GM12878 (cell line): ENCODE data around the gene MSH5.

Experiments used
- CEBPB ChIP-seq, 2 experiments: fragments of 150-350 bp in 1 of 2; IDR thresholded peaks; 2 replicates each; pipeline ENCODE4 v1.6.1; 2012 to 2014; ENCODE audit warnings: low read depth in 2 of 2, low read length in 2 of 2, borderline replicate concordance in 1 of 2, inconsistent platforms in 1 of 2
- PAX5 ChIP-seq: IDR thresholded peaks from 2 replicates; pipeline ENCODE4 v1.6.1; 2011; ENCODE audit warnings: low read depth, low read length, borderline replicate concordance
- POLR2AphosphoS5 ChIP-seq: IDR thresholded peaks from 2 replicates; pipeline ENCODE4 v1.6.1; 2011; ENCODE audit warnings: mild to moderate bottlenecking, low read length, inconsistent platforms
- ZNF622 ChIP-seq: fragments of 450-650 bp; IDR thresholded peaks from 2 replicates; pipeline ENCODE4 v1.6.1; 2017; ENCODE audit warnings: mild to moderate bottlenecking, inconsistent platforms

DNA sequence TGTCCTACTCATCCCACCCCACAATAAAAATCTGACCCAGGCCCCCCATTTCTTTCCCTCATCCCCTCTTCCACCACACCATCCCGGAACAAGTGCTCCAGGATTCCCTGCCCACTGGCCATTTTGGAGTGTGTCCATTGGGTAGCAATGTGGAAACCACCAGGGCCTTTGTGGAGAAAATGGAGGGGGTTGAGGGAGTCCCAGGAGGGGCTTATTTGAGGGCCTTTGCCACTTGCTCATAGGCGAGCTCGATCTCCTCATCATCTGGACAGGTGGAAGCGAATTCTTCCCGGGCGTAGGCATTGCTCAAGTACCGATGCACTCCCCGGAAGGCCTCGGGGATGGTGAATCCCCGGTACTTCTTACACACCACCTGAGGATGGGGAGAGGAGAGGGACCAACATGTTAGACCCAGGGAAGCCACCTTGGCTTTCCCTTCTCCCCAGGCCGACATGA lies 9.1 kb upstream of the MSH5 start:
- TF ChIP-seq CEBPB (IDR thresholded peaks at IDR 0.05; ENCODE audit: borderline replicate concordance in 1 of 2, low read depth in 2 of 2, low read length in 2 of 2), result no peak
- no peak for TF ChIP-seq PAX5
- TF ChIP-seq ZNF622, result no peak
- TF ChIP-seq POLR2AphosphoS5, result no peak
